Liver (tissue), 9 donors: ENCODE data around the gene ADIRF. TPM values are rescaled to one million over a fixed set of nuclear protein-coding genes. Genes with fewer than 3 reads are reported as not detected.

Experiments used
- DNase-seq: peaks from one replicate; pipeline ENCODE4 v3.0.0-alpha.2; 2017; ENCODE audit warnings: low spot score
- H3K27ac ChIP-seq, 2 donors: one replicate each; pipeline ENCODE4 v1.7.0; 2013; ENCODE audit warnings: inconsistent platforms in 2 of 2, low read length in 2 of 2, control low read depth in 1 of 2, low read depth in 1 of 2, mild to moderate bottlenecking in 1 of 2
- H3K27me3 ChIP-seq, 4 donors: one replicate each; pipeline versions ENCODE4 v1.6.1 to v1.7.0; 2013; ENCODE audit warnings: low read length in 3 of 4, inconsistent platforms in 1 of 4, mild to moderate bottlenecking in 1 of 4, moderate library complexity in 1 of 4; ENCODE audit not compliant: control insufficient read depth in 4 of 4, insufficient read depth in 4 of 4
- H3K36me3 ChIP-seq, 4 donors: one replicate each; pipeline versions ENCODE4 v1.6.1 to v1.7.0; 2013; ENCODE audit warnings: low read length in 3 of 4, mild to moderate bottlenecking in 3 of 4, low read depth in 1 of 4, moderate library complexity in 1 of 4; ENCODE audit not compliant: control insufficient read depth in 4 of 4, insufficient read depth in 3 of 4
- H3K4me1 ChIP-seq, 4 donors: one replicate each; pipeline versions ENCODE4 v1.6.1 to v1.7.0; 2013; ENCODE audit warnings: low read length in 3 of 4, mild to moderate bottlenecking in 3 of 4, moderate library complexity in 1 of 4; ENCODE audit not compliant: control insufficient read depth in 4 of 4, insufficient read depth in 4 of 4
- H3K4me3 ChIP-seq, 3 donors: one replicate each; pipeline versions ENCODE4 v1.6.1 to v1.7.0; 2013; ENCODE audit warnings: low read length in 3 of 3, control low read depth in 1 of 3, low read depth in 1 of 3, mild to moderate bottlenecking in 1 of 3
- H3K9ac ChIP-seq, 2 donors: one replicate each; pipeline ENCODE4 v1.7.0; 2013; ENCODE audit warnings: low read length in 2 of 2, mild to moderate bottlenecking in 2 of 2, moderate library complexity in 2 of 2, control low read depth in 1 of 2, low read depth in 1 of 2
- H3K9me3 ChIP-seq, 4 donors: one replicate each; pipeline versions ENCODE4 v1.6.1 to v1.7.0; 2013; ENCODE audit warnings: low read length in 3 of 4; ENCODE audit not compliant: control insufficient read depth in 4 of 4
- CTCF ChIP-seq: fragments of 150-350 bp; IDR thresholded peaks from 2 replicates; pipeline ENCODE4 v1.5.1; 2017; ENCODE audit warnings: improper control_type of control experiment, low read depth, low read length; ENCODE audit not compliant: missing input control
- EGR1 ChIP-seq, 2 donors: IDR thresholded peaks; 2 replicates each; pipeline ENCODE4 v1.6.1; 2016 to 2018; ENCODE audit warnings: antibody characterized with exemption in 2 of 2, low read depth in 2 of 2
- FOXA1 ChIP-seq: IDR thresholded peaks from 2 replicates; pipeline ENCODE4 v1.6.1; 2016; ENCODE audit warnings: antibody characterized with exemption
- FOXA2 ChIP-seq: IDR thresholded peaks from 2 replicates; pipeline ENCODE4 v1.6.1; 2016; ENCODE audit warnings: antibody characterized with exemption
- GABPA ChIP-seq, 2 donors: IDR thresholded peaks in 1 of 2; conservative IDR thresholded peaks in 1 of 2; 2 replicates each; pipeline ENCODE4 v1.6.1; 2016; ENCODE audit warnings: antibody characterized with exemption in 2 of 2, mild to moderate bottlenecking in 1 of 2, moderate library complexity in 1 of 2
- HNF4A ChIP-seq, 2 donors: conservative IDR thresholded peaks; 2 replicates each; pipeline ENCODE4 v1.6.1; 2016; ENCODE audit warnings: antibody characterized with exemption in 2 of 2, mild to moderate bottlenecking in 2 of 2
- HNF4G ChIP-seq: IDR thresholded peaks from 2 replicates; pipeline ENCODE4 v1.6.1; 2016; ENCODE audit warnings: antibody characterized with exemption
- JUND ChIP-seq, 2 donors: IDR thresholded peaks; 2 replicates each; pipeline ENCODE4 v1.6.1; 2016; ENCODE audit warnings: antibody characterized with exemption in 2 of 2
- MAX ChIP-seq: IDR thresholded peaks from 2 replicates; pipeline ENCODE4 v1.6.1; 2016; ENCODE audit warnings: antibody characterized with exemption
- RAD21 ChIP-seq, 2 donors: IDR thresholded peaks; 2 replicates each; pipeline ENCODE4 v1.6.1; 2016; ENCODE audit warnings: antibody characterized with exemption in 2 of 2, mild to moderate bottlenecking in 2 of 2
- REST ChIP-seq: IDR thresholded peaks from 2 replicates; pipeline ENCODE4 v1.6.1; 2016; ENCODE audit warnings: antibody characterized with exemption, mild to moderate bottlenecking
- RXRA ChIP-seq, 2 donors: IDR thresholded peaks; 2 replicates each; pipeline ENCODE4 v1.6.1; 2017 to 2018; ENCODE audit warnings: antibody characterized with exemption in 2 of 2, mild to moderate bottlenecking in 1 of 2
- SP1 ChIP-seq: IDR thresholded peaks from 2 replicates; pipeline ENCODE4 v1.6.1; 2018; ENCODE audit warnings: antibody characterized with exemption, mild to moderate bottlenecking
- TAF1 ChIP-seq: conservative IDR thresholded peaks from 2 replicates; pipeline ENCODE4 v1.6.1; 2016; ENCODE audit warnings: antibody characterized with exemption, mild to moderate bottlenecking
- WGBS: extraction: QIAGEN DNeasy Blood & Tissue Kit; methylation state at CpG from one replicate; pipeline ENCODE4 v1.1.7; 2013; 5-methylcytosine and 5-hydroxymethylcytosine counted together
- polyA plus RNA-seq, 2 donors: library from polyadenylated mRNA; stranded (reverse) in 1 of 2; unstranded in 1 of 2; fragments of 200-250 nt in 1 of 2; fragments of >200 nt in 1 of 2; fragmentation: Nextera tagmentation in 1 of 2; extraction: Ambion mirVana in 1 of 2; gene quantifications; one replicate each; pipeline versions ENCODE4 v1.2.1 to v1.2.3, GENCODE V29; 2013 to 2015
- total RNA-seq, 2 donors: library from RNA; depleted of rRNA; stranded (reverse); fragments of >200 nt; gene quantifications; one replicate each; pipeline ENCODE4 v1.2.3, GENCODE V29; 2014
- donor health status: healthy.
- donor health status: healthy.
- donor health status: healthy.
- donor health status: healthy.
- donor health status: healthy.

The ADIRF gene
- total and polyA plus RNA-seq, 4 donors = 0.61 to 96.3 (median 35.8) TPM

- Histone ChIP-seq H3K27ac (no peak overlapping the region), H3K9ac (no peak overlapping the region), H3K36me3 (no peaks in the 10 kb centered on the region), H3K4me3 (no peak overlapping the region), H3K4me1 (peaks cover 0 to 17% (median 5%) of the 10 kb centered on the region in 4 donors), H3K9me3 (no peaks in the 10 kb centered on the region), H3K27me3 (no peaks in the 10 kb centered on the region)
- no peak for TF ChIP-seq HNF4A (conservative IDR thresholded peaks at IDR 0.05)
- no peak for TF ChIP-seq FOXA2
- no peak for TF ChIP-seq REST
- no peak for TF ChIP-seq TAF1
- TF ChIP-seq FOXA1 = no peak
- no peak for TF ChIP-seq JUND (IDR thresholded peaks at IDR 0.05)
- no peak for TF ChIP-seq RXRA (IDR thresholded peaks at IDR 0.05)
- TF ChIP-seq MAX = no peak
- TF ChIP-seq RAD21 (IDR thresholded peaks at IDR 0.05) = no peak
- TF ChIP-seq HNF4G = no peak
- TF ChIP-seq SP1 = no peak
- no peak for TF ChIP-seq GABPA (IDR thresholded peaks at IDR 0.05 in 1 of 2, conservative IDR thresholded peaks at IDR 0.05 in 1 of 2)
- TF ChIP-seq EGR1 (IDR thresholded peaks at IDR 0.05; ENCODE audit: low read depth in 2 of 2) = no peak
- 97% methylated on average over 2 of the region's 2 CpGs for WGBS
- no peak for DNase-seq
These were observed 8.6 kb upstream of the ADIRF start for GRCh38 chr10:86959737-86960002.

- no peaks in the 10 kb centered on the region for H3K36me3 ChIP-seq
- no peak for TF ChIP-seq GABPA (IDR thresholded peaks at IDR 0.05 in 1 of 2, conservative IDR thresholded peaks at IDR 0.05 in 1 of 2)
- TF ChIP-seq CTCF = peak; percentile 77
- peak; percentile 81 to 90 for TF ChIP-seq RAD21 (IDR thresholded peaks at IDR 0.05)
- 74% methylated on average over 37 of the region's 37 CpGs for WGBS
- no peak overlapping the region for H3K27ac ChIP-seq
- H3K4me1 ChIP-seq = peaks cover 0 to 13% (median 5%) of the 10 kb centered on the region in 4 donors
- no peak overlapping the region for H3K9ac ChIP-seq
- H3K4me3 ChIP-seq = no peak overlapping the region
- peak; percentile 42 for DNase-seq
- H3K9me3 ChIP-seq = no peaks in the 10 kb centered on the region
- H3K27me3 ChIP-seq = no peaks in the 10 kb centered on the region
These were observed 8.0 kb upstream of the ADIRF start for GRCh38 chr10:86960003-86960862.
